H9 (cell line): ENCODE results near the gene MALAT1. TPM values are rescaled to one million over a fixed set of nuclear protein-coding genes. Genes with fewer than 3 reads are reported as not detected.

Experiments
- DNase-seq: peaks from one replicate; pipeline ENCODE4 v3.0.0-alpha.2; 2017
- H2AFZ ChIP-seq: one replicate; pipeline ENCODE4 v1.6.1; 2013; ENCODE audit warnings: mild to moderate bottlenecking, low read length, control low read depth, moderate library complexity
- H2AK5ac ChIP-seq: 2 replicates; pipeline ENCODE4 v1.6.1; 2013; ENCODE audit warnings: low read length, control low read depth, mixed read lengths; ENCODE audit not compliant: insufficient read length
- H2BK120ac ChIP-seq: one replicate; pipeline ENCODE4 v1.6.1; 2013; ENCODE audit warnings: low read depth, mild to moderate bottlenecking, low read length, control low read depth, inconsistent platforms; ENCODE audit not compliant: poor library complexity, severe bottlenecking
- H2BK12ac ChIP-seq: 2 replicates; pipeline ENCODE4 v1.6.1; 2013; ENCODE audit warnings: low read length, control low read depth, mixed read lengths, low read depth; ENCODE audit not compliant: insufficient read length
- H2BK15ac ChIP-seq: 2 replicates; pipeline ENCODE4 v1.6.1; 2013; ENCODE audit warnings: low read depth, low read length, control low read depth
- H2BK20ac ChIP-seq: one replicate; pipeline ENCODE4 v1.6.1; 2013; ENCODE audit warnings: low read depth, mild to moderate bottlenecking, low read length, control low read depth, inconsistent platforms; ENCODE audit not compliant: poor library complexity, severe bottlenecking
- H2BK5ac ChIP-seq: 2 replicates; pipeline ENCODE4 v1.6.1; 2013; ENCODE audit warnings: low read length, control low read depth, mixed read lengths; ENCODE audit not compliant: insufficient read length
- H3K14ac ChIP-seq: 2 replicates; pipeline ENCODE4 v1.6.1; 2013; ENCODE audit warnings: low read length, control low read depth; ENCODE audit not compliant: insufficient read depth
- H3K18ac ChIP-seq: 2 replicates; pipeline ENCODE4 v1.6.1; 2013; ENCODE audit warnings: low read depth, mild to moderate bottlenecking, mixed read lengths, low read length, control low read depth; ENCODE audit not compliant: insufficient read length
- H3K23ac ChIP-seq: 2 replicates; pipeline ENCODE4 v1.6.1; 2013; ENCODE audit warnings: low read length, control low read depth, mixed read lengths, low read depth; ENCODE audit not compliant: insufficient read length
- H3K23me2 ChIP-seq: 2 replicates; pipeline ENCODE4 v1.6.1; 2013; ENCODE audit warnings: low read depth, mild to moderate bottlenecking, mixed read lengths, low read length, control low read depth; ENCODE audit not compliant: insufficient read length, poor library complexity, severe bottlenecking
- H3K27ac ChIP-seq: 2 replicates; pipeline ENCODE4 v1.5.1; 2013; ENCODE audit warnings: low read length, control low read depth, mixed read lengths, low read depth; ENCODE audit not compliant: insufficient read length
- H3K27me3 ChIP-seq: 2 replicates; pipeline ENCODE4 v1.6.1; 2013; ENCODE audit warnings: low read length, control low read depth, inconsistent platforms; ENCODE audit not compliant: insufficient read depth
- H3K4ac ChIP-seq: 2 replicates; pipeline ENCODE4 v1.6.1; 2013; ENCODE audit warnings: low read depth, mild to moderate bottlenecking, control low read depth, inconsistent platforms, low read length, moderate library complexity
- H3K4me1 ChIP-seq: 2 replicates; pipeline ENCODE4 v1.6.1; 2013; ENCODE audit warnings: low read length, control low read depth, inconsistent platforms; ENCODE audit not compliant: insufficient read depth
- H3K4me2 ChIP-seq: 2 replicates; pipeline ENCODE4 v1.6.1; 2013; ENCODE audit warnings: low read length, control low read depth, mixed read lengths; ENCODE audit not compliant: insufficient read length, insufficient read depth
- H3K56ac ChIP-seq: 2 replicates; pipeline ENCODE4 v1.6.1; 2013; ENCODE audit warnings: low read depth, mild to moderate bottlenecking, mixed read lengths, low read length, control low read depth; ENCODE audit not compliant: insufficient read length
- H3K79me1 ChIP-seq: 2 replicates; pipeline ENCODE4 v1.6.1; 2013; ENCODE audit warnings: low read depth, mild to moderate bottlenecking, moderate library complexity, low read length, control low read depth, inconsistent platforms; ENCODE audit not compliant: insufficient read depth, poor library complexity, severe bottlenecking
- H3K79me2 ChIP-seq: 2 replicates; pipeline ENCODE4 v1.6.1; 2013; ENCODE audit warnings: low read length, control low read depth, inconsistent platforms; ENCODE audit not compliant: insufficient read depth
- H3K9ac ChIP-seq: 2 replicates; pipeline ENCODE4 v1.6.1; 2013; ENCODE audit warnings: low read length, control low read depth, mixed read lengths; ENCODE audit not compliant: insufficient read length; ENCODE audit errors: extremely low read depth
- H3K9me3 ChIP-seq: one replicate; pipeline ENCODE4 v1.6.1; 2013; ENCODE audit warnings: low read depth, low read length, inconsistent platforms; ENCODE audit not compliant: control insufficient read depth
- H3T11ph ChIP-seq: one replicate; pipeline ENCODE4 v1.6.1; 2013; ENCODE audit warnings: mild to moderate bottlenecking, low read length, control low read depth, inconsistent platforms
- H4K20me1 ChIP-seq: one replicate; pipeline ENCODE4 v1.6.1; 2013; ENCODE audit not compliant: control insufficient read depth, insufficient read length, insufficient read depth
- H4K5ac ChIP-seq: 2 replicates; pipeline ENCODE4 v1.6.1; 2013; ENCODE audit warnings: low read depth, mild to moderate bottlenecking, mixed read lengths, low read length, control low read depth; ENCODE audit not compliant: insufficient read length
- H4K8ac ChIP-seq: replicated peaks from 2 replicates; pipeline ENCODE4 v1.6.1; 2013; ENCODE audit warnings: low read length, control low read depth, mixed read lengths, low read depth; ENCODE audit not compliant: insufficient read length
- H4K91ac ChIP-seq: 2 replicates; pipeline ENCODE4 v1.6.1; 2013; ENCODE audit warnings: low read depth, mild to moderate bottlenecking, moderate library complexity, mixed read lengths, low read length, control low read depth; ENCODE audit not compliant: insufficient read length
- H3K27ac Mint-ChIP-seq, 3 experiments: 2 replicates in 2 of 3; 3 replicates in 1 of 3; pipeline ENCODE4 v1.8.0; 2020 to 2021; ENCODE audit warnings: mixed read lengths in 3 of 3, mild to moderate bottlenecking in 1 of 3, moderate library complexity in 1 of 3
- H3K27me3 Mint-ChIP-seq: 2 replicates; pipeline ENCODE4 v1.8.0; 2021; ENCODE audit warnings: low read depth, mild to moderate bottlenecking, moderate library complexity, mixed read lengths
- H3K36me3 Mint-ChIP-seq, 3 experiments: 2 replicates in 2 of 3; 3 replicates in 1 of 3; pipeline ENCODE4 v1.8.0; 2020 to 2021; ENCODE audit warnings: low read depth in 3 of 3, mixed read lengths in 3 of 3; ENCODE audit not compliant: insufficient read depth in 1 of 3
- H3K4me1 Mint-ChIP-seq, 2 experiments: 2 replicates each; pipeline ENCODE4 v1.8.0; 2020; ENCODE audit warnings: mixed read lengths in 2 of 2
- H3K4me3 Mint-ChIP-seq, 2 experiments: 2 replicates in 1 of 2; 3 replicates in 1 of 2; pipeline ENCODE4 v1.8.0; 2020 to 2021; ENCODE audit warnings: mild to moderate bottlenecking in 2 of 2, mixed read lengths in 2 of 2, moderate library complexity in 1 of 2
- H3K9me3 Mint-ChIP-seq, 2 experiments: 2 replicates in 1 of 2; 3 replicates in 1 of 2; pipeline ENCODE4 v1.8.0; 2020; ENCODE audit warnings: mild to moderate bottlenecking in 2 of 2, mixed read lengths in 2 of 2, moderate library complexity in 1 of 2
- CTCF ChIP-seq: fragments of 200-600 bp; sonication (generic); conservative IDR thresholded peaks from 3 replicates; pipeline ENCODE4 v1.8.0; 2021; ENCODE audit warnings: antibody characterized with exemption, mild to moderate bottlenecking
- WGBS: extraction: QIAGEN DNeasy Blood & Tissue Kit; methylation state at CpG from one replicate; pipeline ENCODE4 v1.1.7; 2013; ENCODE audit warnings: missing lambda C conversion rate, low lambda C conversion rate, mixed read lengths; ENCODE audit not compliant: insufficient read length; ENCODE audit errors: extremely low coverage; 5-methylcytosine and 5-hydroxymethylcytosine counted together
- total RNA-seq: library from RNA; stranded (reverse); gene quantifications from 2 replicates; pipeline ENCODE4 v1.2.1, GENCODE V29; 2021

The MALAT1 gene
- total RNA-seq, 1 experiment from 2014 or later = 1,934 TPM

- no peak for DNase-seq
- H3K27me3 ChIP-seq = no peaks in the 10 kb centered on the region
- no peaks in the 10 kb centered on the region for H3K36me3 Mint-ChIP-seq
- no peak overlapping the region for H2BK20ac ChIP-seq
- no peak overlapping the region for H2AK5ac ChIP-seq
- no peak overlapping the region for H2BK5ac ChIP-seq
- no peak overlapping the region for H3K23ac ChIP-seq
- peak overlapping the region in 1 of 3 experiments; percentile 37; a peak in 1 of 7 replicates for H3K27ac Mint-ChIP-seq
- no peak overlapping the region for H3T11ph ChIP-seq
- H3K23me2 ChIP-seq = peaks cover 6% of the 10 kb centered on the region
- WGBS = no CpG with 5 or more reads among the region's 2 CpGs
- no peak overlapping the region for H4K91ac ChIP-seq
- H3K9me3 Mint-ChIP-seq = no peaks in the 10 kb centered on the region; a peak in 1 of 5 replicates
- no peak overlapping the region for H3K27ac ChIP-seq
- no peak for TF ChIP-seq CTCF
- H3K9me3 ChIP-seq = no peaks in the 10 kb centered on the region
- H2BK15ac ChIP-seq = no peak overlapping the region
- H3K56ac ChIP-seq = no peak overlapping the region
- no peak overlapping the region for H2AFZ ChIP-seq
- H3K14ac ChIP-seq = no peak overlapping the region
- no peak overlapping the region for H3K4ac ChIP-seq
- H3K4me2 ChIP-seq = no peak overlapping the region
- no peak overlapping the region for H3K9ac ChIP-seq
- no peak overlapping the region for H4K8ac ChIP-seq
- H3K4me3 Mint-ChIP-seq = no peak overlapping the region; a peak in 1 of 5 replicates
- no peak overlapping the region for H2BK12ac ChIP-seq
- H3K79me2 ChIP-seq = no peaks in the 10 kb centered on the region
- no peaks in the 10 kb centered on the region for H3K79me1 ChIP-seq
- no peak overlapping the region for H4K5ac ChIP-seq
- H4K20me1 ChIP-seq = no peaks in the 10 kb centered on the region
- H3K18ac ChIP-seq = no peak overlapping the region
- peaks cover 51 to 57% of the 10 kb centered on the region in 2 experiments for H3K4me1 Mint-ChIP-seq
- H2BK120ac ChIP-seq = no peak overlapping the region
- H3K27me3 Mint-ChIP-seq = peaks cover 4% of the 10 kb centered on the region
- H3K4me1 ChIP-seq = peaks cover 16% of the 10 kb centered on the region
Observed at GRCh38 chr11:65482306-65482850, 16.5 kb upstream of the MALAT1 start.
